PC-3 (cell line): ENCODE data around the gene EYS. TPM values are rescaled to one million over a fixed set of nuclear protein-coding genes. Genes with fewer than 3 reads are reported as not detected.

Source experiments
- ATAC-seq: fragments of 200-7000 bp; cut with Tn5 transposase; 2 replicates; pipeline ENCODE4 v1.9.1; 2020; ENCODE audit warnings: mild to moderate bottlenecking, moderate library complexity
- BruUV-seq: library from RNA; stranded (reverse); fragments of 400-500 nt; replicated peaks from 2 replicates; lab custom pipeline; 2021; lab: Mats Ljungman, UMichigan
- CTCF ChIA-PET: fragments of 300-600 bp; sonication (Branson Sonifier 250); formaldehyde crosslinking; loops from one replicate; lab custom pipeline; 2022; ENCODE audit warnings: antibody characterized with exemption; lab: Charles Lee
- POLR2A ChIA-PET: fragments of 300-600 bp; sonication (Branson Sonifier 250); formaldehyde crosslinking; loops from one replicate; lab custom pipeline; 2022; ENCODE audit warnings: antibody characterized with exemption; ENCODE audit not compliant: unreplicated experiment; lab: Charles Lee
- DNase-seq: peaks from one replicate; pipeline ENCODE4 v3.0.0-alpha.2; 2015
- H2AFZ ChIP-seq: fragments of 300-600 bp; sonication (generic); 2 replicates; pipeline ENCODE4 v1.6.0; 2016; ENCODE audit warnings: antibody characterized with exemption, low read length
- H3F3A ChIP-seq: fragments of 300-600 bp; sonication (generic); one replicate; pipeline ENCODE4 v1.6.0; 2017; ENCODE audit warnings: antibody characterized with exemption, low read length, control low read depth, mild to moderate bottlenecking; ENCODE audit not compliant: unreplicated experiment
- H3K27ac ChIP-seq: fragments of 300-600 bp; sonication (generic); 2 replicates; pipeline ENCODE4 v1.5.1; 2016; ENCODE audit warnings: mild to moderate bottlenecking, low read length
- H3K27me3 ChIP-seq: fragments of 300-600 bp; sonication (generic); 2 replicates; pipeline ENCODE4 v1.6.1; 2016; ENCODE audit warnings: low read length, mixed read lengths
- H3K36me3 ChIP-seq: fragments of 300-600 bp; sonication (generic); 2 replicates; pipeline ENCODE4 v1.6.1; 2016; ENCODE audit warnings: low read depth, mixed run types, low read length, mixed read lengths
- H3K4me1 ChIP-seq: fragments of 300-600 bp; sonication (generic); 2 replicates; pipeline ENCODE4 v1.5.1; 2016; ENCODE audit warnings: low read length; ENCODE audit not compliant: insufficient read depth
- H3K4me2 ChIP-seq: fragments of 300-600 bp; sonication (generic); 2 replicates; pipeline ENCODE4 v1.6.0; 2016; ENCODE audit warnings: low read length
- H3K4me3 ChIP-seq: fragments of 300-600 bp; sonication (generic); 2 replicates; pipeline ENCODE4 v1.5.1; 2016; ENCODE audit warnings: mild to moderate bottlenecking, low read length, mixed read lengths
- H3K79me2 ChIP-seq: fragments of 300-600 bp; sonication (generic); 2 replicates; pipeline ENCODE4 v1.6.1; 2017; ENCODE audit warnings: low read length, mixed read lengths
- H3K9ac ChIP-seq: fragments of 300-600 bp; sonication (generic); 2 replicates; pipeline ENCODE4 v1.6.0; 2016; ENCODE audit warnings: mild to moderate bottlenecking, low read length
- H3K9me2 ChIP-seq: fragments of 300-600 bp; sonication (generic); replicated peaks from 2 replicates; pipeline ENCODE4 v1.6.1; 2016; ENCODE audit warnings: mixed run types, low read length, mixed read lengths
- H3K9me3 ChIP-seq: fragments of 300-600 bp; sonication (generic); 2 replicates; pipeline ENCODE4 v1.6.1; 2016; ENCODE audit warnings: low read length, mixed read lengths
- H4K20me1 ChIP-seq: fragments of 300-600 bp; sonication (generic); 2 replicates; pipeline ENCODE4 v1.6.1; 2016; ENCODE audit warnings: low read length, mixed read lengths
- CTCF ChIP-seq: fragments of 300-600 bp; sonication (generic); conservative IDR thresholded peaks from 2 replicates; pipeline ENCODE4 v1.5.1; 2017; ENCODE audit warnings: antibody characterized with exemption, low read depth, mild to moderate bottlenecking, low read length
- EZH2 ChIP-seq: fragments of 300-600 bp; sonication (generic); IDR thresholded peaks from one replicate; pipeline ENCODE4 v1.6.1; 2017; ENCODE audit warnings: antibody characterized with exemption, mild to moderate bottlenecking, low read length; ENCODE audit not compliant: unreplicated experiment
- EZH2phosphoT487 ChIP-seq: fragments of 300-600 bp; sonication (generic); IDR thresholded peaks from 2 replicates; pipeline ENCODE4 v1.6.1; 2018; ENCODE audit warnings: mild to moderate bottlenecking, antibody characterized with exemption, low read length, borderline replicate concordance
- intact Hi-C: fragments of 100-400 bp; cut with micrococcal nuclease; formaldehyde crosslinking; loops from 2 replicates; pipeline ENCODE4 v1.9.0; 2023
- total RNA-seq: library from RNA; depleted of rRNA; stranded (reverse); fragments of >200 nt; gene quantifications from 2 replicates; pipeline ENCODE4 v1.2.3, GENCODE V29; 2014

EYS gene
- total RNA-seq, 1 experiment from 2014 or later: 0.07 TPM

DNA sequence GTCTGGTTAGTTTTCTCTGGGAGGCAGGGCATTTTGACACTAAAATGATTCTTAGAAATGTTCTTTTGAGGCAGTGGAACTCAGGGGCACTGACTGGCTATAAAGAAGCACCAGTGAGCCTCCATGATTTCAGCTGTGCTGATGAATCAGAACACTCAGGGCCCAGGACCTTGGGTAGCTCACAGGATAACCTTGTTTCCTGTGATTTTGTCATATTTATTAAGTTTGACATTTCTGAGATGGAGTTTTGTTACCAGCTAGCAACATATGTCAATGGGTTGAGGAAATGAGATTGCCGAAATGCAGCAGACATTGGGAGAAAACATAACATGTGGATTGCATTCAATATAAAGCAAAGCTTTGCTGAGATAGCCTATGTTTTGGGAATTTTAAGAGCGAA is 802.4 kb downstream of the EYS start:
- no peaks in the 10 kb centered on the region for H4K20me1 ChIP-seq
- no peak overlapping the region for H3K4me3 ChIP-seq
- intact Hi-C loops: no loop called here
- ATAC-seq: no peak
- H3K9ac ChIP-seq: no peak overlapping the region
- no peaks in the 10 kb centered on the region for H3K4me1 ChIP-seq
- TF ChIP-seq CTCF: no peak
- no peak for TF ChIP-seq EZH2phosphoT487
- no peak for TF ChIP-seq EZH2
- no peaks in the 10 kb centered on the region for H3F3A ChIP-seq
- no peaks in the 10 kb centered on the region for H3K9me3 ChIP-seq
- H3K9me2 ChIP-seq: no peaks in the 10 kb centered on the region
- no peak for DNase-seq
- no TSS peak for BruUV-seq
- CTCF ChIA-PET: no interaction called here
- H3K36me3 ChIP-seq: no peaks in the 10 kb centered on the region
- H3K79me2 ChIP-seq: no peaks in the 10 kb centered on the region
- no peaks in the 10 kb centered on the region for H3K27me3 ChIP-seq
- no peak overlapping the region for H3K4me2 ChIP-seq
- no peak overlapping the region for H2AFZ ChIP-seq
- POLR2A ChIA-PET: no interaction called here
- no peak overlapping the region for H3K27ac ChIP-seq

DNA sequence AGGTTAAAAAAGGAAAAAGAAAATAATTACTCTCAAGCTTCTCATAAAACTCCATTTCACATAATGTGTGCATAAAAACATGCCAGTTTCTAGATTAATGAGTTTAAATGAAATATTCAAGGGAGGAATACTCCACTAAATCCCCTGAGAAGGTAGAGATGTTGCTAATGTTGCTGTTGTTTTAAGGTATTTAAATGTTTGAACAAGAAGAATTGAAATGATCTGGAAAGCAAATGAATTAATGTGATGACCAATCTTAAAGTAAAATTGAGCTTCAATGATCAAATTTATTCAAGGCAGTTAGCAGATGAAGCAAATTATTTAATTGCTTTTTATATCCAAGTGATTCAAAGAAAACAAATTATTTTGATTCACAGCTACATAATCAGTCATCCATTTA is 804.4 kb downstream of the EYS start:
- Histone ChIP-seq H3K79me2 (no peaks in the 10 kb centered on the region), H2AFZ (no peak overlapping the region), H3K9ac (no peak overlapping the region), H3K4me1 (no peaks in the 10 kb centered on the region), H3K9me2 (no peaks in the 10 kb centered on the region), H3K4me2 (no peak overlapping the region), H3K36me3 (no peaks in the 10 kb centered on the region), H3F3A (no peaks in the 10 kb centered on the region), H3K27ac (no peak overlapping the region), H3K27me3 (no peaks in the 10 kb centered on the region), H4K20me1 (no peaks in the 10 kb centered on the region), H3K4me3 (no peak overlapping the region), H3K9me3 (no peaks in the 10 kb centered on the region)
- POLR2A ChIA-PET: no interaction called here
- ATAC-seq (no peak), DNase-seq (no peak)
- CTCF ChIA-PET: no interaction called here
- TF ChIP-seq EZH2: no peak
- no peak for TF ChIP-seq EZH2phosphoT487
- BruUV-seq: no TSS peak
- intact Hi-C loops: no loop called here

DNA sequence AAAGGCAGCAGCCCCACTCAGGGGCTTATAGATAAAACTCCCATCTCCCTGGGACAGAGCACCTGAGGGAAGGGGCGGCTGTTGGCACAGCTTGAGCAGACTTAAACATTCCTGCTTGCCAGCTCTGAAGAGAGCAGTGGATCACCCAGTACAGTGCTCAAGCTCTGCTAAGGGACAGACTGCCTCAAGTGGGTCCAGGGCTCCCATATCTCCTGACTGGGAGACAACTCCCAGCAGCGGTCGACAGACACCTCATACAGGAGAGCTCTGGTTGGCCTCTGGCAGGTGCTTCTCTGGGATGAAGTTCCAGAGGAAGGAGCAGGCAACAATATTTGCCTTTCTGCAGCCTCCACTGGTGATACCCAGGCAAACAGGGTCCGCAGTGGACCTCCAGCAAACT is 810.1 kb downstream of the EYS start:
- no peak overlapping the region for H2AFZ ChIP-seq
- no TSS peak for BruUV-seq
- no peaks in the 10 kb centered on the region for H3K9me2 ChIP-seq
- H3K9me3 ChIP-seq: no peaks in the 10 kb centered on the region
- CTCF ChIA-PET: no interaction called here
- no peak for DNase-seq
- no peak overlapping the region for H3K4me2 ChIP-seq
- no peaks in the 10 kb centered on the region for H3K27me3 ChIP-seq
- ATAC-seq: no peak
- H3F3A ChIP-seq: no peaks in the 10 kb centered on the region
- POLR2A ChIA-PET: no interaction called here
- no peak overlapping the region for H3K27ac ChIP-seq
- no peaks in the 10 kb centered on the region for H3K36me3 ChIP-seq
- intact Hi-C loops: loop anchor here (10.0 kb wide), 1 partner anchor 602 kb away; no protein-coding TSS in a partner anchor
- H3K9ac ChIP-seq: no peak overlapping the region
- no peak for TF ChIP-seq CTCF
- TF ChIP-seq EZH2phosphoT487: no peak
- TF ChIP-seq EZH2: no peak
- no peak overlapping the region for H3K4me3 ChIP-seq
- no peaks in the 10 kb centered on the region for H4K20me1 ChIP-seq
- no peaks in the 10 kb centered on the region for H3K4me1 ChIP-seq
- no peaks in the 10 kb centered on the region for H3K79me2 ChIP-seq
